ENCODE results near the gene ZNF44.
A peak's percentile ranks its signal among the peaks of the same experiment; 100 is the strongest.
"Not testable (repeated sequence)": the region's sequence is repeated elsewhere in the genome, so short reads cannot be mapped to it uniquely, and the experiment has no call there.

Gene ZNF44

DNA sequence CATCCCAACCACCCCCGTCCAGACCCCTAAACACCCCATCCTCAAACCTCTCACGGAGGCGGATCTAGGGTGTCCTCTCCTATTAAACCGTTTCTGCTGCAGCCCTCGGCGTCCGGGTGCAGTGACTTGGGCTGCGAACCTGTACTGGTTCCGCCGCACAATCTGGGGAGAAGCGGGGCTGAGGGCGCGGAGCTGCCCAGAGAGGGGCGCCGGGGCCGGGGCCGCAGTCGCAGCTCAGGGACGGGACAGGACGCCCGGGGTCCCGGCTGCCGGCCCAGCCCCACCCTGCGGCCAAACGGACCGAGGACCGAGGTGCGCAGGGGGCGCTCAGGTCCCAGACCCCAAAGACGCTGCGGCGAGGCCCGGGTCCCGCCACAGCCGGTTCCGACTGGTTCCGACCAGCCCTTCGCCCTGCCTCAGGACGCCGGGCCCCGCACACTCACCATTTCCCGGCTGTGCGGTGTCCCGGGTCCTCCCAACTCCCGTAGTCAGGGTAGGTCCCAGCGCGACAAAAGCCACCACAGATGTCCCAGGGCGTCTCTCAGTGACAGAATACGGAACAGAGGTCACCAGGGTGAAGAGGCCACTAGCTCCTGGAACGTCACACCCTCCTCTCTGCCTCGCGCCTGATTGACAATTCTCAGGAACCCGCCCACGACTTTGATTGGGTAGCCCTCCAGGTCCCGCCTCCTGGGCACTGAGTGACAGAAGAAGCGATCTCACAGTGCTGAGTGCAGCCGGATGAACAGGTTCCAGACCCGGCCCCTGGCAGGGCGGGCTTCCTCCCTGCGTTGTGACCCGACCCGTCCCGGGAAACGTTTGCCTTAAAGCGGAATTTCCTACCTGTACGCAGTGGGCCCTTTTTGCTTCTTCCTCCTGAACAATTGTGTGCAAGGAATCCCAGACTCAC lies at the start of gene ZNF44:
ZNF44 (minus strand) TSS at position 635 of the 910 bp plus-strand sequence; CDS start at position 446, 189 bp downstream.
- peak; percentile 94 for DNase-seq

DNA sequence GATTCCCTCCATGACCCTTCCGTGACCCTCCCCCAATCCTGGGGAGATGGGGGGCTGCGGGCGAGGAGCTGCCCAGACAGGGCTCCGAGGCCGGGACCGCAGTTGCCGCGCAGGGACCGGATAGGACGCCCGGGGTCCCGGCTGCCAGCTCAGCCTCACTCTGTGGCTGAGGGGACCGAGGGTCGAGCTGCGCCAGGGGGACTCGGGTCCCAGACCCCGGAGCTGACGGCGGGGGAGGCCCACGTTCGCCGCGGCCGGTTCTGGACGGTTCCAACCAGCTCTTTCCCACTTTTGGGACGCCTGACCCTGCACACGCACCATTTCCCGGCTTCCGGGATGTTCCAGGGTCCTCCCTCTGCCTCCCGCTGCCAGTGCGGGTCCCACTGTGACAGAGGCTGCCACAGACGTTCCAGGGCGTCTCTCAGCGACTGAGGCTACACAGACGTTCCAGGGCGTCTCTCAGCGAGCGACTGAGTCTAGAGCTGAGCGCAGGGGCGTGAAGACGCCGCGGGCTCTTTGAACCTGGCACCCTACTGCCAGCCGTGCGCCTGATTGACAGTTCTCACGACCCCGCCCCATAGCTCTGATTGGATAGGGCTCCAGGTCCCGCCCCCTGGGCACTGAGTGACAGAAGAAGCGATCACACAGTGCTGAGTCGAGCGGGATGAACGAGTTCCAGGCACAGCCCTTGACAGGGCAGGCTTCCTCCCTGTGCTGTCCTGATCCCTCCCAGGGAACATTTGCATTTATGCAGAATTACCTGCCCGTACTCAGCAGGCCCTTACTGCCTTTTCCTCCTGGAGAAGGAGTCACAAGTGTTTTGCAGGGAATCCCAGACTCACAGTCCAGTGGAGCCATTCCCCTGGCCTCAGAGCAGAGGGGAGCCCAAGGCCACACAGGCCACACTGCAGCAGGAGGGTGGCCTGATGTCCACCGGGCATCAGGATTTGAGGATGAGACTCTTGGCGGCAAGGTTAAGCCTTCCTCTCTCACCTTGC lies 38.8 kb upstream of the ZNF44 start, which contains the start of gene ZNF563:
ZNF563 (minus strand) TSS at position 472 of the 998 bp plus-strand sequence; CDS start at position 321, 151 bp downstream.
- peak; percentile 98 for DNase-seq

DNA sequence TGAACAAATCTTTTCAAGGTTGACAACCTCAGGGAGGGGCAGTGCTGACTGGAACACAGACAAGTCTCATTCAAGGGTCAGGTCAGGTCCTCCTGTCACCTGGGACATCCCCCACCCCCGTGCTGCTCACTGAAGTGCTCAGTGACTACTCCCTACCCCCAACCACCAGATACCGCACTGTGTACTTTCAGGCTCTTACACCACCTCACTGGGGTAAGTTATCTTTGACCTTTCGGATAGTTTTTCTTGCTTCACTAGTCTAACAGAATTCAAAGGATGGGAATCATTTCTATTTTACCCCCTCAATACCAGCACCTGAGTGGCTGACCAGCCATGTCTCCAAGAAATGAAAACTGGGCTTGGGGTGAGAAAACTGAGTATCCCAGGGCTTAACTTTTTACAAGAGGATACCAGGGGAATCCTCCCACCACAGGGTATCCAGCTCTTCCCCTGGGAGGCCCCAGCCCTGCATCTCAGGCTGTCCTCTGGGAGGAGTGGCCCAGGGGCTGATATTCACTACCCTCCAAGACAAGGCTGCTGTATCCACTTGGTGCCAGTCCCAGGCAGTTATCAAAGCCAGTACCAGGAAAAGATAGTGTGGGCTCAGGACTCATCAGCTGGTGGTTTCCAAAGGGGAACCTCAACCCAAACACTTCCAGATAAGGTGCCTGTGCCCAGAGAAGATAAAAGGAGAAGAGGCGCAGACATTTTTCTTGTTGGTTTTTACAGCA lies 36.7 kb upstream of the ZNF44 start:
- DNase-seq = peak; percentile 1

DNA sequence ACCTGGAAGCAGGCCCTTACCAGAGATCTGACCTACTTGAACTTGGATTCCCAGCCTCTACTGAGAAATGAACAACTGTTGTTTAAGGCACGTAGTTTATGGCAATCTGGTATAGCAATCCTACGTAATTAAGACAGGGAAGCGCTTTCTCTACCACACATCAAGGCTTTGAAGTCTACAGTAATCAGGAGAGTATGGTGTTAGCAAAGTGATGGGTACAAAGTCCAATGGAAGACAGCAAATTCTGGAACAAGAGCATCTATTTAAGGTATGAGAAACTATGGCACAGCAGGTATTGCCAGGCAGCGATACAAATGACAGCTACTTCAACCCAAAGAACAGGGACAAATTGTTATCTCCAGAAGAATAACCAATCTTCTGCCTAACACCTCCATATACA lies 35.7 kb upstream of the ZNF44 start:
- DNase-seq = no peak

DNA sequence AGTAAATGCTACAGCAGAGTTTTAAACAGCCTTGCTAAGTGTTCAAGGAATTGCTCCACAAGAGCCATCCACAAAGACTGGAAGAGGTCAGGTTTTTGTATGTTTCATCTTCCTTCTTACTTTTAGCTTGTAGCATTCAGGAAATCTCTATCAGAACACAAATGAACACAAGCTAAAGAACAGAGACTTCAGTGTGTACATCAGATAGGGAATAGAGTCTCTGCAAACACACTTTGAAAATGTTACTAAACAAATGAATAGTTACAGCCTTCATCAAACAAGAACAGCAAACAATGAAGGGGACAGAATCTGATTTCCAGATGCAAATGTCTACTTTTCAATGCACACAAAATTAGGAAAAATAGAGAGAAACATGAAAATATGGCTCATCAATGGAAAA lies 31.0 kb upstream of the ZNF44 start:
- no peak for DNase-seq

DNA sequence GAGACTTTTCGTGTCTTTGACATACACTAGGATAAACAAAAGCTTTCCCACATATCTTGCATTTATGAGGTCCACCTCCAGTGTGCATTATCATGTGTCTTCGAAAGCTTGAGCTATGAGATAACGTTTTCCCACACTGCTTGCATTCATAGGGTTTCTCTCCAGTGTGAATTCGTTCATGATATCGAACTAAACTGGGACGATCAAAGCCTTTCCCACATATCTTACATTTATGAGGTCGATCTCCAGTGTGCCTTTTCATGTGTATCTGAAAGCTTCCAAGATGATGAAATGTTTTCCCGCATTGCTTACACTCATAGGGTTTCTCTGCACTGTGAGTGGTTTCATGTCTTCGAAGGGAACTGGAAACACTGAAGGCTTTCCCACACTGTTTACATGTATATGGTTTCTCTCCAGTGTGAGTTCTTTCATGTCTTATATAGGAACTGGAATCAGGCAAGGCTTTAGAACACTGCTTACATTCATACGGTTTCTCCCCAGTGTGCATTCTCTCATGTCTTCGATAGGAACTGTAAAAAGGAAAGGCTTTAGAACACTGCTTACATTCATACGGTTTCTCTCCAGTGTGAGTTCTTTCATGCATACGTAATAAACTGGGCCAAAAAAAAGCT lies 24.2 kb upstream of the ZNF44 start:
- DNase-seq = no peak

DNA sequence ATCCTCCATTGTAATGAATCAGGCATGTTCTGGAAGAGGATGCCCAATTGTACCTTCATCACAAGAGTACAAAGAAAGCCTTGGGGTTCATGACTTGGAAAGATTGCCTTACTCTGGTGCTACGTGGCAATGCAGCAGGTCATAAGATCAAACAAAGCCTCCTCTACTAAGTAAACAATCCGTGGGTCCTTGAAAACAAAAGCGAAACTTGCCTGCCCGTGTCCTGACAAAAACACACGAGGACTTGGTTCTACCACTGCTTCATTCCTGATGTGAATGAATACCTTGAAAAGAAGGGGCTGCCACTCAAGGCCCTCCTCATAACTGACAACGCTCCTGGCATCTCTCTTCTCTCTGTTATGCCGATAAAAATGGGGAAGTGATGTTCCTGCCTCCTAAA lies 19.9 kb upstream of the ZNF44 start:
- DNase-seq = no peak

DNA sequence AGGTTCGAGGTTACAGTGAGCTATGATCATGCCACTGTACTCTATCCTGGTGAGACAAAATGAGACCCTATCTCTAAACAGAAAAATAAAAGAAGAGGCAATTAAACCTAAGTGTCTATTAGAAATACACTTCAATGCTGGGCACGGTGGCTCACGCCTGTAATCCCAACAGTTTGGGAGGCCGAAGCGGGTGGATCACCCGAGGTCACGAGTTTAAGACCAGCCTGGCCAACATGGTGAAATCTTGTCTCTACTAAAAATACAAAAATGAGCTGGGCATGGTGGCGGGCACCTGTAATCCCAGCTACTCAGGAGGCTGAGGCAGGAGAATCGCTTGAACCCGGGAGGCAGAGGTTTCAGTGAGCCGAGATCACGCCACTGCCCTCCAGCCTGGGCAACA lies 14.2 kb upstream of the ZNF44 start:
- DNase-seq = not testable (repeated sequence)

DNA sequence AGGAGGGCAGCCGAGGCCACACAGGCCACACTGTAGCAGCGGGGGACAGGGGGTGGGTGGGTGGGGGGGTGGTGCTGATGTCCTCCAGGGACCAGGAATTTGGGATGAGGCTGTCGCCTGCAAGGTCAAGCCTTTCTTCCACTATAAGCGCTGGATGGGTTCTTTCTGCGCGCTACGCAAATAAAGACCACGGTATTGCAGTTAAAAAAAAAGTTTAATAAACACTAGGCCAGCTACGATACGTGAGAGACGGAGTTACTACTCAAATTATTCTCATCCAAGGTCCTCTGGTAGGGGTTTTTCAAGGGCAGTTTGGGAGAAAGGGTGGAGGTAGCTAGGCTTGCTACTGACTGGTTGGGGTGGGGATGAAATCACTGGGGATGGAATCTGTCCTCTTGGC lies 508 bp upstream of the ZNF44 start:
- no peak for DNase-seq

DNA sequence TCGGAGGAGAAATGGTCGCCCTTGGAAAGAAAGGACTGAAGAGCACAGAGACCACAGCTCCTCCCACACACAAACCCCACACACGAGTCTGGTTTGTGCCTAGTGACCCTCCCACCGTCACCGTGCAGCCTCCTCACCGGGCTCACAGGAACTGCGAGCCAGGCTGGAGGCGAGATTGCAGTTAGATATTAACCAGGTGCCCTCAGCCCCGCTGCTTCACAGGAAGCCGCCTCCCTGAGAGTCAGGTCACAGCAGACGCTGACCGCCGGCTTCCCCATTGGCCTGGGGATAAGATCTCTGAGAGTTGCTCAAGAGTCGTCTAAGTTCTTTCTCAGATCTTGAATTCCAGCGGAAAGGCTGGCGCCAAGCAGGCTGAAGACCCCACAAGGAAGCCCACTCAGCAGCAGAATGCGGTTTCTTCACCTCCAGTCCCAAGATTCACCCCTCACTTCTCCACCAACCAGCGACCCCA lies 870 bp downstream of the ZNF44 start:
- DNase-seq = peak; percentile 47

DNA sequence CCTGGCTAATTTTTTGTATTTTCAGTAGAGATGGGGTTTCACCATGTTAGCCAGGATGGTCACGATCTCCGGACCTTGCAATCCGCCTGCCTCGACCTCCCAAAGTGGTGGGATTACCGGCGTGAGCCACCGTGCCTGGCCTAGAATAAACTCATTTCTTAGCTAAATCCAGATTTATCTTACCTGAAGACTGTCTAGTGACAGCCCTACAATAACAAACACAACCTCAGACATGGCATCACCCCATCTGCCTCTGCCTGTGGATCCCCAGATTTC lies 5.0 kb downstream of the ZNF44 start:
- DNase-seq = no peak

DNA sequence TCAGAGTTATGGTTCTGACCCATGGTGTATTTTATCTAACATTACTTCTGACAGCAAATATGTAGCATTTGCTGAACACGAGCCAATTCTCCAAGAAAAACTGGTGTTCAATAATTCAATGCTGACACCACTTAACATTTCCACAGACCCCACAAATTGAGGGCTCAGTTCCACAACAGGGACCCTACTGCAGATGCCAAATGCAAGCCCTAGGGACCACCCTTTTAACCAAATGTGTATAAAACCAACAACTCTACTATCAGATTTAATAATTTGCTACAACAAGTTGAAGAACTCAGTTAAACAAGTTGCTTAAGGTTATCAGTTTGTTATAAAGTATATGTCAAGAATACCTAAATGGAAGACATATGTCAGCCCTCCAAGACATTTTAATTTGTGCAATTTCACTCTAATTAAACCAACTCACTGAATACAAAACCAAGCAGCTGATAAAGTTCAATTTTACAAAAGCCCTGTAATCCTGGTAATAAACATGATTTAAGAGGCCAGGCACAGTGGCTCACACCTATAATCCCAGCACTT lies 6.7 kb downstream of the ZNF44 start:
- DNase-seq = no peak

DNA sequence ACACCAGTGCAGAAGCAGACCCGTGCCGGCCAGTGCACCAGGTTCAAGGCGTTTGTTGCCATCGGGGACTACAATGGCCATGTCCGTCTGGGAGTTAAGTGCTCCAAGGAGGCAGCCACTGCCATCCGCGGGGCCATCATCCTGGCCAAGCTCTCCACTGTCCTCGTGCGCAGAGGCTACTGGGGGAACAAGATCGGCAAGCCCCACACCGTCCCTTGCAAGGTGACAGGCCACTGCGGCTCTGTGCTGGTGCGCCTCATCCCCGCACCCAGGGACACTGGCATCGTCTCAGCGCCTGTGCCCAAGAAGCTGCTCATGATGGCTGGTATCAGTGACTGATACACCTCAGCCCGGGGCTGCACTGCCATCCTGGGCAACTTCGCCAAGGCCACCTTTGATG lies 10.1 kb downstream of the ZNF44 start:
- no peak for DNase-seq

DNA sequence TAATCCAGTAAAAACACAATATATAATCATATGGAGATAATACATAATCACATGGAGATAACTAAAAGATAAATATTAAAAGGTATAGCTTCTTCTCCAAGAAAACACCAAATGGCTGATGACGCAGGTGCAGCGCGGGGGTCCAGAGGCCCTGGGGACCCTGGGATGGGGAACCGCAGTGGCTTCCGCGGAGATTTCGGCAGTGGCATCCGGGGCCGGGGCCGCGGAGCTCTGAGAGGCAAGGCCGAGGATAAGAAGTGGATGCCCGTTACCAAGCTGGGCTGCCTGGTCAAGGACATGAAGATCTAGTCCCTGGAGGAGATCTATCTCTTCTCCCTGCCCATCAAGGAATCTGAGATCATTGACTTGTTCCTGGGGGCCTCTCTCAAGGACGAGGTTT lies 10.5 kb downstream of the ZNF44 start:
- DNase-seq = no peak

DNA sequence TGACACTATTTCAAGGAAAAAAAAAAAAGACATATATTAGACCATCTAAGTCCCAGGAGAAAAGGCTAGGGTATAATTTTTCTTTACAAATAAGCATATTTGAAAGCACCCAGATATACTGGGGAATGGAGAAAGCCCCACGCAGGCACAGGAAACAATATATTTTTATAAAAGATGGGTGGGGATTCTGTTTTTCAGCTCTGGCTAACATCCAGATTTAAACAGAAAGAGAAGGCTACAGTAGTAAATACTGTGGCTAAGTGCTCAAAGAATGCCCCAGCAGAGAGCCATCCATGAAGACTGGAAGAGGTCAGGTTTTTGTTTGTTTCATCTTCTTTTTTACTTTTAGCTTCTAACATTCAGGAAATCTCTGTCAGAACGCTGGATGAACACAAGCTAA lies 16.0 kb downstream of the ZNF44 start:
- no peak for DNase-seq

DNA sequence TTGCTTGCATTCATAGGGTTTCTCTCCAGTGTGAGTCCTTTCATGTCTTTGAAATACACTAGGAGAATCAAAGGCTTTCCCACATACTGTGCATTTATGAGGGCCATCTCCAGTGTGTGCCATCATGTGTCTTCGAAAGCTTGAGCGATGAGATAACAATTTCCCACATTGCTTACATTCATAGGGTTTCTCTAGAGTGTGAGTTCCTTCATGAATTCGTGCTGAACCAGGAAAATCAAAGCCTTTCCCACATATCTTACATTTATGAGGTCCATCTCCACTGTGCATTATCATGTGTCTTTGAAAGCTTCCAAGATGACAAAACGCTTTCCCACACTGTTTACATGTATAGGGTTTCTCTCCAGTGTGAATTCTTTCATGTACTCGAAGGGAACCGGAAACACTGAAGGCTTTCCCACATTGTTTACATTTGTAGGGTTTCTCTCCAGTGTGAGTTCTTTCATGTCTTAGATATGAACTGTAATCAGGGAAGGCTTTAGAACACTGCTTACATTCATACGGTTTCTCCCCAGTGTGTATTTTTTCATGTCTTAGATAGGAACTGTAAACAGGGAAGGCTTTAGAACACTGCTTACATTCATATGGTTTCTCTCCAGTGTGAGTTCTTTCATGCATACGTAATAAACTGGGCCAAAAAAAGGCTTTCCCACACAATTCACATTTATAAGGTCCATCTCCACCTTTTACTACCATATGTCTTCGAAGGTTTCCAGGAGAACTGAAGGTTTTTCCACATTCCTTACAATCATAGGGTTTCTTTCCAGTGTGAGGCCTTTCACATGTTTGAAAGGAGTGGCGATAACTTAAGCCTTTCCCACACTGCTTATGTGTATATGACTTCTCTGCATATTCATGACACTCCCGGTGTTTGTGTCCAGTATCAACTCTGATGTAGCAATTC lies 21.4 kb downstream of the ZNF44 start:
- DNase-seq = no peak

DNA sequence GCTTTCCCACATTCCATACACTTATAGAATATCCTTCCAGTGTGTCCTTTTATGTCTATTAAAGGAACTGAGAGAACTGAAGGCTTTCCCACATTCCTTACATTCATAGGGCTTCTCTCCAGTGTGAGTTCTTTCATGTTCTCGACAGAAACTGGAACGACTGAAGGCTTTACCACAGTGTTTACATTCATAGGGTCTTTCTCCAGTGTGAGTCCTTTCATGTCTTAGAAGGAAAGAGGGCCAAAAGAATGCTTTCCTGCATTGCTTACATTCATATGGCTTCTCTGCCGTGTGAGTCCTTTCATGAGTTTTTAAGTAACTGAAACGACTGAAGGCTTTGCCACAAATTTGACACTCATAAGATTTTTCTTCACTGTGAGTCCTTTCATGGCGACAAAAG lies 22.3 kb downstream of the ZNF44 start:
- no peak for DNase-seq

DNA sequence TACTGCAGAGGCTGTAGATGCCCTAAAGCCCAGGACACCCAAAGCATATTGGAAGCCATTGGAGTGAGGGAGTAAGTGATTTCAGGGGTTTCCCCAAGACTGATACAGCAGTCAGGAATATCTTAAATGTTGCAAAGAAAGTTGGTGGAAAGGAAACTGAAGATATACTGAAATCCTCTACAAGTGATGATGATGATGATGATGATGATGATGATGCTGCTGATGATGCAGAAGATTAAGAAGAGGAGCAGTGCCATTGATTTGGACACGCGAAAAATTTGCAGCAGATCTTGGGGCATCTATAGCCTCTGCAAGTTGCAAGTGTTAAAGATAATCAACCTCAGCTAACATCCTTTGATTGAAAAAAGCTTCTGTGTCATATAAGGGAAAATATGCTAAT lies 23.8 kb downstream of the ZNF44 start:
- DNase-seq = no peak

DNA sequence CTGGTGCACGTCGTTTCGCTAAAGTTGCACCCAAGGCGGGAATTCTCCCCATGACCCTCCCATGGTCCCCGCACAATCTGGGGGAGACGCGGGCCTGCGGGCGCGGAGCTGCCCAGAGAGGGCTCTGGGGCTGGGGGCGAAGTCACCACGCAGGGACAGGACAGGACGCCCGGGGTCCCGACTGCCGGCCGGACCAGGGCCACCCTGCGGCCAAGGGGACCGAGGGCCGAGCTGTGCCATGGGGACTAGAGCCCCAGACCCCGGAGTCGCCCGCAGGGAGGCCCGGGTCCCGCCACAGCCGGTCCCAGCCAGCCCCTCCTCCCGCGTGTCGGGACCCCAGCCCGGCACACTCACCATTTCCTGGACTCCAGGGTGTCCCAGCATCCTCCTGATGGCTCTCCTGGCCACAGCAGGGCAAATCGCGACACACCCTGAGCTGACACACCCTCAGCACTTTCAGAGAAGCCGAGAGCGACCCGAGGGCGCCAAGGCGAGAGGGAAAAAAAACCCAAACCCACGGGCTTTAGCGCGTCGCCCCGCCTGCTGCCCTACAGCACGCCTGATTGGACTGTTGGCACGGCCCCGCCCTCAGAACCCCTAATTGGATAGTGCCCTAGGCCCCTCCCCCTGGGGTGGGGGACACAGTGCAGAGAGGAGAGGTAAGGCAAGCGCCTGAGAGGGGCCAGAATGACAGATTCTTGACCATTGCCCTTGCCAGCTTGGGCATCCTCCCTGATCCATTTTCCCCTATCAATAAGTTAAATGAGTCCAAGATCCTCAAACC lies 28.6 kb downstream of the ZNF44 start:
- no peak for DNase-seq

DNA sequence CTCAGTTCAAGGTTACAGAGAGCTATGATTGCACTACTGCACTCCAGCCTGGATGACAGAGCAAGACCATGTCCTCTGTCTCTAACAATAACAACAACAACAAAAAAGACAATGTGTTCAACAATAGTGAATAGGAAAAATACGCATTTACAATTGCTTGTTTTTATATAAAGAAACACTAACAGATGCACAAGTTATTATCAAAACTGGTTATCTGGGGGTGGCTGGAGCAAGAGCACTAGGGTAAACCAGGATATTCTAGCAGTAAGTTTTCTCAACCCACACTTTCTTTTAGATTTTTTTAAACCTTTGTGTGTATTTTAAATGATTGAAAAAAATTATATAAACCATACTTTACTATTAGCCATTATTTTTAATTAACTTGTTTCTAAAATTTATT lies 33.1 kb downstream of the ZNF44 start:
- DNase-seq = no peak

Data from activated effector memory CD4-positive, alpha-beta T cell treated with Interleukin-2 at 50 U/mL for 16 hours (primary cell).